HEK293 (cell line): Measurements from ENCODE around the gene GNPNAT1.

Source experiments
- EGR2 ChIP-seq: fragments of 450-650 bp; formaldehyde crosslinking; IDR thresholded peaks from 2 replicates; pipeline ENCODE4 v1.5.1; 2016; ENCODE audit warnings: low read depth, missing biosample characterization, missing genetic modification characterization
- ZBTB49 ChIP-seq: fragments of 450-650 bp; formaldehyde crosslinking; IDR thresholded peaks from 2 replicates; pipeline ENCODE4 v1.5.1; 2016; ENCODE audit warnings: missing biosample characterization, missing genetic modification characterization, low read depth
- ZNF23 ChIP-seq: fragments of 450-650 bp; formaldehyde crosslinking; IDR thresholded peaks from 2 replicates; pipeline ENCODE4 v1.5.1; 2016; ENCODE audit warnings: missing biosample characterization, missing genetic modification characterization, borderline replicate concordance
- ZNF639 ChIP-seq: fragments of 450-650 bp; formaldehyde crosslinking; IDR thresholded peaks from 2 replicates; pipeline ENCODE4 v1.5.1; 2016; ENCODE audit warnings: missing biosample characterization, missing genetic modification characterization
- ZNF830 ChIP-seq: fragments of 450-650 bp; IDR thresholded peaks from 2 replicates; pipeline ENCODE4 v1.5.0; 2018; ENCODE audit warnings: missing biosample characterization, missing genetic modification characterization, low read depth, mild to moderate bottlenecking, moderate library complexity
- TF ChIP-seq, protein P1 (sequence below): fragments of 450-650 bp; formaldehyde crosslinking; IDR thresholded peaks from 2 replicates; pipeline ENCODE4 v1.5.1; 2016; ENCODE audit warnings: missing biosample characterization, missing genetic modification characterization

- TF ChIP-seq, protein P1, sequence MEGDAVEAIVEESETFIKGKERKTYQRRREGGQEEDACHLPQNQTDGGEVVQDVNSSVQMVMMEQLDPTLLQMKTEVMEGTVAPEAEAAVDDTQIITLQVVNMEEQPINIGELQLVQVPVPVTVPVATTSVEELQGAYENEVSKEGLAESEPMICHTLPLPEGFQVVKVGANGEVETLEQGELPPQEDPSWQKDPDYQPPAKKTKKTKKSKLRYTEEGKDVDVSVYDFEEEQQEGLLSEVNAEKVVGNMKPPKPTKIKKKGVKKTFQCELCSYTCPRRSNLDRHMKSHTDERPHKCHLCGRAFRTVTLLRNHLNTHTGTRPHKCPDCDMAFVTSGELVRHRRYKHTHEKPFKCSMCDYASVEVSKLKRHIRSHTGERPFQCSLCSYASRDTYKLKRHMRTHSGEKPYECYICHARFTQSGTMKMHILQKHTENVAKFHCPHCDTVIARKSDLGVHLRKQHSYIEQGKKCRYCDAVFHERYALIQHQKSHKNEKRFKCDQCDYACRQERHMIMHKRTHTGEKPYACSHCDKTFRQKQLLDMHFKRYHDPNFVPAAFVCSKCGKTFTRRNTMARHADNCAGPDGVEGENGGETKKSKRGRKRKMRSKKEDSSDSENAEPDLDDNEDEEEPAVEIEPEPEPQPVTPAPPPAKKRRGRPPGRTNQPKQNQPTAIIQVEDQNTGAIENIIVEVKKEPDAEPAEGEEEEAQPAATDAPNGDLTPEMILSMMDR (tag by site-specific recombination) = no peak
- TF ChIP-seq ZNF830 (tag by site-specific recombination) (no peak), ZNF23 (no peak), EGR2 (tag by site-specific recombination) (no peak), ZBTB49 (tag by site-specific recombination) (no peak), ZNF639 (no peak)
These were observed 50.7 kb downstream of the GNPNAT1 start for GRCh38 chr14:52740751-52741150.
